Measurements from ENCODE around the gene SMIM43. TPM values are rescaled to one million over a fixed set of nuclear protein-coding genes. Genes with fewer than 3 reads are reported as not detected.

The SMIM43 gene
- total RNA-seq, 1 experiment from 2014 or later = 1.2 TPM

DNA sequence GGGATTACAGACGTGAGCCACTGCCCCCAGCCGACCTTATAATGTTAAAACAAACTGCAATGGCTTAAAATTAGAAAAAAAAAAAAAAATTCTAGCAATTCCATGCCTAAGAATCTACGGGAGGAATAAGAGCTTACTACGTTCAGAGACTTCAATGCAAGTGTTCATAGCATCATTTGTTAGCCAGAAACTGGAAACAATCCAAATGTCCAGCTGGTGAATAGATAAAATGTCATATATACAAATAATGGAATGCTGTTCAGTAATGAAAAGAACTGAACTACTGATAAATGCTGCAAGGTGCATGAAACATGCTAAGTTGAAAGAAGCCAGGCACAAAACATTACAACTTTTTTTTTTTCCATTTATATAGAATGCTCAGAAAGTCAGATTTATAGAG, 41.4 kb upstream of the SMIM43 start:
- Histone ChIP-seq H3K9me3 (ENCODE audit: control insufficient read depth, low read depth, low read length) (no peaks in the 10 kb centered on the region), H3K27me3 (ENCODE audit: insufficient read depth, low read length) (no peaks in the 10 kb centered on the region), H3K27ac (ENCODE audit: insufficient read length, low read depth, low read length) (no peak overlapping the region), H2BK20ac (ENCODE audit: low read depth, low read length, poor library complexity, severe bottlenecking) (no peak overlapping the region), H3K79me2 (ENCODE audit: insufficient read depth, low read length) (peaks cover 4% of the 10 kb centered on the region; the same call in 1 of the 2 replicates), H3K18ac (ENCODE audit: insufficient read length, low read depth, low read length) (no peak overlapping the region), H3K9ac (ENCODE audit: extremely low read depth, insufficient read length, low read length) (no peak overlapping the region), H4K8ac (replicated peaks; ENCODE audit: insufficient read length, low read depth, low read length) (no peak overlapping the region), H3T11ph (ENCODE audit: low read length) (no peak overlapping the region), H3K4ac (ENCODE audit: low read depth, low read length) (no peak overlapping the region), H4K20me1 (ENCODE audit: control insufficient read depth, insufficient read depth, insufficient read length) (no peaks in the 10 kb centered on the region), H3K56ac (ENCODE audit: insufficient read length, low read depth, low read length) (no peak overlapping the region), H3K14ac (ENCODE audit: insufficient read depth, low read length) (no peak overlapping the region), H2BK5ac (ENCODE audit: insufficient read length, low read length) (no peak overlapping the region), H3K23ac (ENCODE audit: insufficient read length, low read depth, low read length) (no peak overlapping the region), H2AK5ac (ENCODE audit: insufficient read length, low read length) (no peak overlapping the region), H3K4me1 (ENCODE audit: insufficient read depth, low read length) (no peaks in the 10 kb centered on the region), H2AFZ (ENCODE audit: low read length) (no peak overlapping the region), H2BK12ac (ENCODE audit: insufficient read length, low read depth, low read length) (no peak overlapping the region), H2BK120ac (ENCODE audit: low read depth, low read length, poor library complexity, severe bottlenecking) (no peak overlapping the region), H4K91ac (ENCODE audit: insufficient read length, low read depth, low read length) (no peak overlapping the region), H4K5ac (ENCODE audit: insufficient read length, low read depth, low read length) (no peak overlapping the region), H3K79me1 (ENCODE audit: insufficient read depth, low read depth, low read length, poor library complexity, severe bottlenecking) (no peaks in the 10 kb centered on the region), H3K23me2 (ENCODE audit: insufficient read length, low read depth, low read length, poor library complexity, severe bottlenecking) (peaks cover 3% of the 10 kb centered on the region), H2BK15ac (ENCODE audit: low read depth, low read length) (no peak overlapping the region), H3K4me2 (ENCODE audit: insufficient read depth, insufficient read length, low read length) (no peak overlapping the region)
- no peak for DNase-seq
- H3K4me3 Mint-ChIP-seq = no peak overlapping the region
- H3K36me3 Mint-ChIP-seq (ENCODE audit: insufficient read depth in 1 of 3, low read depth in 3 of 3) = peaks cover 37 to 85% (median 73%) of the 10 kb centered on the region in 3 experiments
- no peaks in the 10 kb centered on the region for H3K27me3 Mint-ChIP-seq (ENCODE audit: low read depth)
- peaks cover 4 to 12% of the 10 kb centered on the region in 2 experiments for H3K4me1 Mint-ChIP-seq
- no CpG with 5 or more reads among the region's 4 CpGs for whole genome bisulfite sequencing (ENCODE audit: extremely low coverage, insufficient read length, low lambda C conversion rate)
- no peak overlapping the region for H3K27ac Mint-ChIP-seq
- TF ChIP-seq, protein P1, sequence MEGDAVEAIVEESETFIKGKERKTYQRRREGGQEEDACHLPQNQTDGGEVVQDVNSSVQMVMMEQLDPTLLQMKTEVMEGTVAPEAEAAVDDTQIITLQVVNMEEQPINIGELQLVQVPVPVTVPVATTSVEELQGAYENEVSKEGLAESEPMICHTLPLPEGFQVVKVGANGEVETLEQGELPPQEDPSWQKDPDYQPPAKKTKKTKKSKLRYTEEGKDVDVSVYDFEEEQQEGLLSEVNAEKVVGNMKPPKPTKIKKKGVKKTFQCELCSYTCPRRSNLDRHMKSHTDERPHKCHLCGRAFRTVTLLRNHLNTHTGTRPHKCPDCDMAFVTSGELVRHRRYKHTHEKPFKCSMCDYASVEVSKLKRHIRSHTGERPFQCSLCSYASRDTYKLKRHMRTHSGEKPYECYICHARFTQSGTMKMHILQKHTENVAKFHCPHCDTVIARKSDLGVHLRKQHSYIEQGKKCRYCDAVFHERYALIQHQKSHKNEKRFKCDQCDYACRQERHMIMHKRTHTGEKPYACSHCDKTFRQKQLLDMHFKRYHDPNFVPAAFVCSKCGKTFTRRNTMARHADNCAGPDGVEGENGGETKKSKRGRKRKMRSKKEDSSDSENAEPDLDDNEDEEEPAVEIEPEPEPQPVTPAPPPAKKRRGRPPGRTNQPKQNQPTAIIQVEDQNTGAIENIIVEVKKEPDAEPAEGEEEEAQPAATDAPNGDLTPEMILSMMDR (conservative IDR thresholded peaks at IDR 0.05) = no peak
- no peaks in the 10 kb centered on the region for H3K9me3 Mint-ChIP-seq

All from H9 (cell line).